Tibial artery (tissue), 4 donors: ENCODE data around the gene MPDZ.

Source experiments
- DNase-seq, 2 donors: peaks; one replicate each; pipeline ENCODE4 v3.0.0-alpha.2; 2019
- H3K27ac ChIP-seq, 2 donors: fragments of 200-600 bp; sonication (generic) in 1 of 2; 1 replicate in 1 of 2; 2 replicates in 1 of 2; pipeline ENCODE4 v1.5.1; 2018 to 2019; ENCODE audit warnings: mild to moderate bottlenecking in 1 of 2
- H3K27me3 ChIP-seq, 2 donors: fragments of 200-600 bp; sonication (generic) in 1 of 2; one replicate each; pipeline versions ENCODE4 v1.5.1 to v1.6.0; 2016 to 2019
- H3K36me3 ChIP-seq, 3 donors: fragments of 200-600 bp; sonication (generic) in 2 of 3; one replicate each; pipeline ENCODE4 v1.5.1; 2016 to 2019; ENCODE audit warnings: mild to moderate bottlenecking in 2 of 3
- H3K4me1 ChIP-seq, 4 donors: fragments of 200-600 bp; sonication (generic) in 2 of 4; 1 replicate in 3 of 4; 2 replicates in 1 of 4; pipeline ENCODE4 v1.5.1; 2016 to 2019
- H3K4me3 ChIP-seq, 2 donors: fragments of 200-600 bp; sonication (generic) in 1 of 2; 1 replicate in 1 of 2; 2 replicates in 1 of 2; pipeline ENCODE4 v1.5.1; 2018 to 2019; ENCODE audit warnings: mild to moderate bottlenecking in 2 of 2
- H3K9me3 ChIP-seq, 3 donors: fragments of 200-600 bp; sonication (generic) in 1 of 3; one replicate each; pipeline ENCODE4 v1.5.1; 2016 to 2019
- CTCF ChIP-seq, 2 experiments: fragments of 200-600 bp in 1 of 2; fragments of 450-650 bp in 1 of 2; IDR thresholded peaks; one replicate each; pipeline ENCODE4 v1.5.1; 2017 to 2019; ENCODE audit warnings: antibody characterized with exemption in 2 of 2, mild to moderate bottlenecking in 1 of 2, moderate library complexity in 1 of 2
- intact Hi-C: fragments of 100-400 bp; cut with DNase I; formaldehyde crosslinking; loops from one replicate; pipeline ENCODE4 v1.15.0; 2023; ENCODE audit warnings: low total_unique reads

Gene MPDZ

GRCh38 chr9:13078164-13078563 is 201.3 kb downstream of the MPDZ start:
- intact Hi-C loops = no loop called here

GRCh38 chr9:13076616-13077015 is 202.9 kb downstream of the MPDZ start:
- Histone ChIP-seq H3K27me3 (no peaks in the 10 kb centered on the region), H3K9me3 (peaks cover 0 to 8% (median 0%) of the 10 kb centered on the region in 3 donors), H3K27ac (no peak overlapping the region), H3K36me3 (no peaks in the 10 kb centered on the region), H3K4me3 (no peak overlapping the region), H3K4me1 (no peaks in the 10 kb centered on the region)
- TF ChIP-seq CTCF (IDR thresholded peaks at IDR 0.05) = no peak
- DNase-seq = no peak
- intact Hi-C loops = no loop called here

More at GRCh38 chr9:13078164-13078563, 201.3 kb downstream of the MPDZ start:
- Histone ChIP-seq H3K9me3 (peaks cover 0 to 8% (median 0%) of the 10 kb centered on the region in 3 donors), H3K4me1 (peaks cover 0 to 4% (median 0%) of the 10 kb centered on the region in 4 donors), H3K36me3 (no peaks in the 10 kb centered on the region), H3K27me3 (no peaks in the 10 kb centered on the region), H3K27ac (no peak overlapping the region), H3K4me3 (no peak overlapping the region)
- no peak for TF ChIP-seq CTCF (IDR thresholded peaks at IDR 0.05)
- no peak for DNase-seq

- H3K36me3 ChIP-seq = no peaks in the 10 kb centered on the region
- no peaks in the 10 kb centered on the region for H3K27me3 ChIP-seq
- no peaks in the 10 kb centered on the region for H3K4me1 ChIP-seq
- H3K4me3 ChIP-seq = no peak overlapping the region
- TF ChIP-seq CTCF (IDR thresholded peaks at IDR 0.05) = no peak
- H3K9me3 ChIP-seq = peaks cover 0 to 8% (median 0%) of the 10 kb centered on the region in 3 donors
- no peak for DNase-seq
- no peak overlapping the region for H3K27ac ChIP-seq
- intact Hi-C loops = no loop called here
Observed at GRCh38 chr9:13071921-13072320, 207.6 kb downstream of the MPDZ start.

GRCh38 chr9:13070612-13071595 is 208.6 kb downstream of the MPDZ start:
- Histone ChIP-seq H3K9me3 (peaks cover 0 to 8% (median 0%) of the 10 kb centered on the region in 3 donors), H3K36me3 (no peaks in the 10 kb centered on the region), H3K4me3 (no peak overlapping the region), H3K27me3 (no peaks in the 10 kb centered on the region), H3K27ac (no peak overlapping the region), H3K4me1 (no peaks in the 10 kb centered on the region)
- no peak for DNase-seq
- intact Hi-C loops = no loop called here
- TF ChIP-seq CTCF (IDR thresholded peaks at IDR 0.05) = no peak

- no peak for TF ChIP-seq CTCF (IDR thresholded peaks at IDR 0.05)
- intact Hi-C loops = no loop called here
- no peak overlapping the region for H3K4me3 ChIP-seq
- DNase-seq = no peak
- no peaks in the 10 kb centered on the region for H3K36me3 ChIP-seq
- H3K4me1 ChIP-seq = no peaks in the 10 kb centered on the region
- no peaks in the 10 kb centered on the region for H3K9me3 ChIP-seq
- no peaks in the 10 kb centered on the region for H3K27me3 ChIP-seq
- H3K27ac ChIP-seq = no peak overlapping the region
Observed at GRCh38 chr9:13069498-13069897, 210.0 kb downstream of the MPDZ start.
